SK-N-SH treated with all-trans-retinoic acid at 6 μM for 48 hours (cell line): ENCODE data around the gene ATP11C.

ENCODE experiments used
- ATAC-seq: fragments of 200-7000 bp; cut with Tn5 transposase; 3 replicates; pipeline ENCODE4 v1.9.1; 2020; ENCODE audit warnings: mild to moderate bottlenecking, moderate library complexity
- ARNTL ChIP-seq: fragments of 450-650 bp; formaldehyde crosslinking; IDR thresholded peaks from 2 replicates; pipeline ENCODE4 v1.5.0; 2020; ENCODE audit warnings: low read depth, mild to moderate bottlenecking, moderate library complexity, borderline replicate concordance
- BACH2 ChIP-seq: fragments of 250-450 bp; sonication (Bioruptor Pico); IDR thresholded peaks from 2 replicates; pipeline ENCODE4 v1.9.0; 2021; ENCODE audit warnings: mild to moderate bottlenecking, borderline replicate concordance
- CREB5 ChIP-seq: fragments of 250-450 bp; sonication (Bioruptor Pico); IDR thresholded peaks from 2 replicates; pipeline ENCODE4 v1.5.1; 2020; ENCODE audit warnings: low read depth, mild to moderate bottlenecking, moderate library complexity
- CSDC2 ChIP-seq: fragments of 250-450 bp; sonication (Bioruptor Pico); IDR thresholded peaks from 2 replicates; pipeline ENCODE4 v1.5.0; 2020; ENCODE audit warnings: mild to moderate bottlenecking, moderate library complexity
- CSRNP3 ChIP-seq: fragments of 250-450 bp; sonication (Bioruptor Pico); IDR thresholded peaks from 2 replicates; pipeline ENCODE4 v1.5.1; 2021; ENCODE audit warnings: mild to moderate bottlenecking, moderate library complexity
- ESRRG ChIP-seq: fragments of 250-450 bp; sonication (Bioruptor Pico); IDR thresholded peaks from 2 replicates; pipeline ENCODE4 v1.6.1; 2021; ENCODE audit warnings: mild to moderate bottlenecking
- GLIS3 ChIP-seq: fragments of 250-450 bp; sonication (Bioruptor Pico); IDR thresholded peaks from 2 replicates; pipeline ENCODE4 v1.5.0; 2020; ENCODE audit warnings: mild to moderate bottlenecking, moderate library complexity
- ISL1 ChIP-seq: fragments of 250-450 bp; sonication (Bioruptor Pico); IDR thresholded peaks from 2 replicates; pipeline ENCODE4 v2.1.2; 2022; ENCODE audit warnings: mild to moderate bottlenecking, moderate library complexity
- PATZ1 ChIP-seq: fragments of 250-450 bp; sonication (Bioruptor Pico); IDR thresholded peaks from 2 replicates; pipeline ENCODE4 v1.8.0; 2020; ENCODE audit warnings: mild to moderate bottlenecking, moderate library complexity, borderline replicate concordance
- POU6F1 ChIP-seq: fragments of 250-450 bp; sonication (Bioruptor Pico); IDR thresholded peaks from 2 replicates; pipeline ENCODE4 v1.8.0; 2021; ENCODE audit warnings: low read depth, mild to moderate bottlenecking, moderate library complexity, borderline replicate concordance
- PPARA ChIP-seq: fragments of 250-450 bp; sonication (Bioruptor Pico); IDR thresholded peaks from 2 replicates; pipeline ENCODE4 v1.5.0; 2020; ENCODE audit warnings: mild to moderate bottlenecking, borderline replicate concordance
- SNAI2 ChIP-seq: fragments of 250-450 bp; sonication (Bioruptor Pico); IDR thresholded peaks from 2 replicates; pipeline ENCODE4 v1.5.0; 2020; ENCODE audit warnings: mild to moderate bottlenecking, moderate library complexity
- TCF4 ChIP-seq: fragments of 250-450 bp; sonication (Bioruptor Pico); IDR thresholded peaks from 2 replicates; pipeline ENCODE4 v1.8.0; 2021; ENCODE audit warnings: mild to moderate bottlenecking, moderate library complexity, borderline replicate concordance
- TOX ChIP-seq: fragments of 250-450 bp; sonication (Bioruptor Pico); IDR thresholded peaks from 2 replicates; pipeline ENCODE4 v1.8.0; 2021; ENCODE audit warnings: mild to moderate bottlenecking, moderate library complexity, borderline replicate concordance
- ZC3H10 ChIP-seq: fragments of 250-450 bp; sonication (Bioruptor Pico); IDR thresholded peaks from 2 replicates; pipeline ENCODE4 v1.5.1; 2021; ENCODE audit warnings: mild to moderate bottlenecking, moderate library complexity
- ZFP3 ChIP-seq: fragments of 250-450 bp; sonication (Bioruptor Pico); IDR thresholded peaks from 2 replicates; pipeline ENCODE4 v1.5.0; 2020; ENCODE audit warnings: mild to moderate bottlenecking, moderate library complexity
- ZFP30 ChIP-seq: fragments of 450-650 bp; formaldehyde crosslinking; IDR thresholded peaks from 2 replicates; pipeline ENCODE4 v1.5.0; 2022; ENCODE audit warnings: mild to moderate bottlenecking, moderate library complexity
- ZNF565 ChIP-seq: fragments of 450-650 bp; formaldehyde crosslinking; conservative IDR thresholded peaks from 2 replicates; pipeline ENCODE4 v1.5.0; 2020; ENCODE audit warnings: low read depth, mild to moderate bottlenecking, moderate library complexity
- ZNF70 ChIP-seq: fragments of 450-650 bp; formaldehyde crosslinking; IDR thresholded peaks from 2 replicates; pipeline ENCODE4 v1.5.0; 2020; ENCODE audit warnings: mild to moderate bottlenecking, moderate library complexity
- ZNF8 ChIP-seq: fragments of 450-650 bp; formaldehyde crosslinking; IDR thresholded peaks from 2 replicates; pipeline ENCODE4 v1.5.0; 2020; ENCODE audit warnings: mild to moderate bottlenecking, moderate library complexity

Gene ATP11C

GRCh38 chrX:139823806-139824205, 109.0 kb downstream of the ATP11C start:
- TF ChIP-seq BACH2 (CRISPR knock-in tag) (no peak), ZC3H10 (CRISPR knock-in tag) (no peak), TOX (CRISPR knock-in tag) (no peak), ISL1 (no peak), POU6F1 (CRISPR knock-in tag) (no peak), TCF4 (CRISPR knock-in tag) (no peak), ZFP30 (no peak), ARNTL (CRISPR knock-in tag) (no peak), CSDC2 (CRISPR knock-in tag) (no peak), ZNF70 (CRISPR knock-in tag) (no peak), ZNF8 (no peak), CREB5 (CRISPR knock-in tag) (no peak), PPARA (CRISPR knock-in tag) (no peak), SNAI2 (CRISPR knock-in tag) (no peak), PATZ1 (no peak)
- no peak for ATAC-seq

GRCh38 chrX:139820358-139820984, 112.4 kb downstream of the ATP11C start:
- ATAC-seq, result no peak
- TF ChIP-seq ZNF8 (no peak), PATZ1 (no peak), ZFP3 (CRISPR knock-in tag) (no peak), TCF4 (CRISPR knock-in tag) (no peak), SNAI2 (CRISPR knock-in tag) (no peak), PPARA (CRISPR knock-in tag) (no peak), CSDC2 (CRISPR knock-in tag) (no peak), GLIS3 (CRISPR knock-in tag) (no peak), CSRNP3 (CRISPR knock-in tag) (no peak), ZNF70 (CRISPR knock-in tag) (no peak), ESRRG (CRISPR knock-in tag) (no peak), ZNF565 (CRISPR knock-in tag) (no peak), POU6F1 (CRISPR knock-in tag) (no peak), TOX (CRISPR knock-in tag) (no peak), BACH2 (CRISPR knock-in tag) (no peak)
